Esophagus muscularis mucosa (tissue), 3 donors: ENCODE results near the gene PPDPF.

Experiments used
- CTCF ChIP-seq, 3 experiments: fragments of 200-600 bp in 2 of 3; fragments of 450-650 bp in 1 of 3; sonication (generic) in 2 of 3; IDR thresholded peaks; one replicate each; pipeline ENCODE4 v1.5.1; 2017 to 2019; ENCODE audit warnings: antibody characterized with exemption in 3 of 3, mild to moderate bottlenecking in 2 of 3, moderate library complexity in 1 of 3
- POLR2A ChIP-seq: fragments of 450-650 bp; IDR thresholded peaks from one replicate; pipeline ENCODE4 v1.6.1; 2017; ENCODE audit warnings: antibody characterized with exemption, moderate library complexity, mild to moderate bottlenecking, low read depth
- POLR2AphosphoS5 ChIP-seq, 2 donors: sonication (generic); formaldehyde crosslinking; IDR thresholded peaks; one replicate each; pipeline ENCODE4 v1.6.1; 2017; ENCODE audit warnings: antibody characterized with exemption in 2 of 2

- TF ChIP-seq POLR2A (no peak), CTCF (IDR thresholded peaks at IDR 0.05) (no peak), POLR2AphosphoS5 (IDR thresholded peaks at IDR 0.05) (no peak)
These were observed 23.2 kb downstream of the PPDPF start for GRCh38 chr20:63543733-63544132.
